Peyer's patch (tissue), 4 donors: Measurements from ENCODE around the gene PTPRK.

Experiments
- POLR2A ChIP-seq, 2 donors: fragments of 450-650 bp; IDR thresholded peaks; one replicate each; pipeline ENCODE4 v1.5.1; 2017; ENCODE audit warnings: antibody characterized with exemption in 2 of 2, mild to moderate bottlenecking in 2 of 2, moderate library complexity in 2 of 2
- TF ChIP-seq, protein P1 (sequence below), 6 experiments: fragments of 450-650 bp in 4 of 6; fragments of 200-600 bp in 2 of 6; sonication (generic) in 1 of 6; IDR thresholded peaks; one replicate each; pipeline ENCODE4 v1.5.1; 2017 to 2019; ENCODE audit warnings: antibody characterized with exemption in 6 of 6, mild to moderate bottlenecking in 3 of 6, moderate library complexity in 1 of 6

- TF ChIP-seq, protein P1, sequence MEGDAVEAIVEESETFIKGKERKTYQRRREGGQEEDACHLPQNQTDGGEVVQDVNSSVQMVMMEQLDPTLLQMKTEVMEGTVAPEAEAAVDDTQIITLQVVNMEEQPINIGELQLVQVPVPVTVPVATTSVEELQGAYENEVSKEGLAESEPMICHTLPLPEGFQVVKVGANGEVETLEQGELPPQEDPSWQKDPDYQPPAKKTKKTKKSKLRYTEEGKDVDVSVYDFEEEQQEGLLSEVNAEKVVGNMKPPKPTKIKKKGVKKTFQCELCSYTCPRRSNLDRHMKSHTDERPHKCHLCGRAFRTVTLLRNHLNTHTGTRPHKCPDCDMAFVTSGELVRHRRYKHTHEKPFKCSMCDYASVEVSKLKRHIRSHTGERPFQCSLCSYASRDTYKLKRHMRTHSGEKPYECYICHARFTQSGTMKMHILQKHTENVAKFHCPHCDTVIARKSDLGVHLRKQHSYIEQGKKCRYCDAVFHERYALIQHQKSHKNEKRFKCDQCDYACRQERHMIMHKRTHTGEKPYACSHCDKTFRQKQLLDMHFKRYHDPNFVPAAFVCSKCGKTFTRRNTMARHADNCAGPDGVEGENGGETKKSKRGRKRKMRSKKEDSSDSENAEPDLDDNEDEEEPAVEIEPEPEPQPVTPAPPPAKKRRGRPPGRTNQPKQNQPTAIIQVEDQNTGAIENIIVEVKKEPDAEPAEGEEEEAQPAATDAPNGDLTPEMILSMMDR (IDR thresholded peaks at IDR 0.05), result no peak
- TF ChIP-seq POLR2A (IDR thresholded peaks at IDR 0.05), result no peak
Observed at GRCh38 chr6:128179876-128180438, 340.4 kb downstream of the PTPRK start.
